Measurements from ENCODE around the gene APLNR. TPM values are rescaled to one million over a fixed set of nuclear protein-coding genes. Genes with fewer than 3 reads are reported as not detected.

Gene APLNR
- total RNA-seq, 2 donors from 2014 or later = not detected

DNA sequence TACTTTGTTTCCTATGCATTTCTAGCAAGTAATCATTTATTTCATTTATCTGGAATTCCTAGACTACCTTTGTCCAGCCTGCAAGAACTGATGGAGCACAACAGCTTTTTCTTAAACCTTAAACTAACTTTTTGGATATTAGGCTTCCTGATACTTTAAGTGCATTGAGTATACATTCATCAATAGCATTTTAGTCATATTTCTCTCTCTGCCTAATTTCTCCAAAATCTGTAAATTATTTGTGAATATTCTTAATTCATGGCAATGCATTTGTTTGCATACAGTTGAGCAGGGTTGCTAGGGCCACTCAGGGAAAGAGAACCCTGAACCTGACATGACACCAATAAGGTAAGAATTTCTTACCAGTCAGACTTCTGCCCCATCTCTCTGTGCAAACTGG is 29.1 kb upstream of the APLNR start:
- H3K9me3 ChIP-seq (ENCODE audit: control insufficient read depth, low read length, poor library complexity, severe bottlenecking) = no peaks in the 10 kb centered on the region
- ATAC-seq (no peak), DNase-seq (no peak)
- Mint-ChIP-seq H3K27ac (no peak overlapping the region), H3K36me3 (ENCODE audit: low read depth) (no peaks in the 10 kb centered on the region), H3K27me3 (peaks cover 30% of the 10 kb centered on the region), H3K4me3 (no peak overlapping the region), H3K4me1 (peaks cover 6% of the 10 kb centered on the region)

DNA sequence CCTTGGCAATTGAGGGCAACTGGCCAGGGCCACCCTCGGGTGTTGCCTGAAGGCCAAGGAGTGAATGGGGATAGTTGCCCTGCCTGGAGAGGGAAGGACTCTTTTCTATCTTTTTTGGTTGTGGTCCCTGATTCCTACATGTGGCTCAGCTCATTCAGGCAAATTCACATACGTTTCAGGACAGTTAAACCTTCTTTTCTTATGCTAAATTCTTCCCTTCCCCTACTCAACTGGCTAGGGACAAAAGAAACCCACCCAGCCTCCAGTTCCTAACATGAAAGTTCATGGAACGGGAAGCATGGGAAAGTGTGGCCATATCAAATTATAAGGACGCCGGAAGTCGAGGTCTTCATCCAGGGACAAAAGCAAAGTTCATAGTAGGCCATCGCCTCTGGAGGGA is 26.3 kb upstream of the APLNR start:
- ATAC-seq (no peak), DNase-seq (no peak)
- peaks cover 6% of the 10 kb centered on the region for H3K4me1 Mint-ChIP-seq
- no peaks in the 10 kb centered on the region for H3K9me3 ChIP-seq (ENCODE audit: control insufficient read depth, low read length, poor library complexity, severe bottlenecking)
- no peak overlapping the region for H3K4me3 Mint-ChIP-seq
- no peak overlapping the region for H3K27ac Mint-ChIP-seq
- H3K27me3 Mint-ChIP-seq = peaks cover 22% of the 10 kb centered on the region
- H3K36me3 Mint-ChIP-seq (ENCODE audit: low read depth) = no peaks in the 10 kb centered on the region

- peaks cover 22% of the 10 kb centered on the region for H3K27me3 Mint-ChIP-seq
- ATAC-seq (no peak), DNase-seq (no peak)
- no peaks in the 10 kb centered on the region for H3K36me3 Mint-ChIP-seq (ENCODE audit: low read depth)
- no peak overlapping the region for H3K27ac Mint-ChIP-seq
- no peak overlapping the region for H3K4me3 Mint-ChIP-seq
- H3K4me1 Mint-ChIP-seq = peaks cover 6% of the 10 kb centered on the region
- peaks cover 4% of the 10 kb centered on the region for H3K9me3 ChIP-seq (ENCODE audit: control insufficient read depth, low read length, poor library complexity, severe bottlenecking)
These were observed 25.1 kb upstream of the APLNR start for GRCh38 chr11:57262157-57262556.

- no peak overlapping the region for H3K27ac Mint-ChIP-seq
- DNase-seq (no peak), ATAC-seq (no peak)
- peaks cover 4% of the 10 kb centered on the region for H3K9me3 ChIP-seq (ENCODE audit: control insufficient read depth, low read length, poor library complexity, severe bottlenecking)
- H3K36me3 Mint-ChIP-seq (ENCODE audit: low read depth) = peaks cover under 1% of the 10 kb centered on the region
- peaks cover 6% of the 10 kb centered on the region for H3K4me1 Mint-ChIP-seq
- no peak overlapping the region for H3K4me3 Mint-ChIP-seq
- H3K27me3 Mint-ChIP-seq = peaks cover 22% of the 10 kb centered on the region
These were observed 24.1 kb upstream of the APLNR start for GRCh38 chr11:57260937-57261783.

DNA sequence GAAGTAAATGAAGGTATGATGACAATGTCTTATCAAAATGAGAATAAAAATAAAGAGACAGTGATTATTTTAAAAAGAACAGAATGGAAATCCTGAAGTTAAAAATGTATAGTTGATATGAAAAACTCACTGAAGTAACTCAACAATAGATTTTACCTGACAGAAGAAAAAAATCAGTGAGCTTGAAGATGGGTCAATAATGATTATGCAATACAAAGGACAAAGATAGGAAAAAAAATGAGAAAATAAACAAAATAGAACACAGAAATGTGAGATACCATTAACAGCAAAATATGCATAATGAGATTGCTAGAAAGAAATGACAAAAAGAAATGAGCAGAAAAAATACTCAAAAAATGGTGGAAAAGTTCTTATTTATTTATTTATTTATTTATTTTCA is 19.1 kb upstream of the APLNR start:
- H3K27ac Mint-ChIP-seq = no peak overlapping the region
- H3K27me3 Mint-ChIP-seq = peaks cover 49% of the 10 kb centered on the region
- ATAC-seq (no peak), DNase-seq (no peak)
- no peaks in the 10 kb centered on the region for H3K4me1 Mint-ChIP-seq
- H3K4me3 Mint-ChIP-seq = no peak overlapping the region
- H3K36me3 Mint-ChIP-seq (ENCODE audit: low read depth) = peaks cover 2% of the 10 kb centered on the region
- H3K9me3 ChIP-seq (ENCODE audit: control insufficient read depth, low read length, poor library complexity, severe bottlenecking) = peaks cover 4% of the 10 kb centered on the region

DNA sequence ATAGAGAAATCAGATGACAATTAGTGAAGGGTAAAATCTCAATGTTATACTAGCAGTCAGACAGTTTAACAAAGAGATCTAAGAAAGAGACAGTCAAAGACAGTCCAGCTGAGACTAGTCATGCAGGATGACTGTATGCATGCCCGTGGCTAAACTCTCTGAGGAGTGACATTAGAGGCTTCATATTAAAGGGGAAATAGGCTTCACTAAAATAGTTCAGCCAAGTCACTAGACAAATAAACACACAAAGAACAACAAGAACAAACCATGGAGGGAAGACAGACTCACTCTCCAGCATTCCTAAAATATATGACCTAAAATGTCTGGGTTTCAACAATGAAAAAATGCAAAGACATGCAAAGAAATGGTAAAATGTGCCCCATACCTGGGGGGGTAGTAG is 18.6 kb upstream of the APLNR start:
- H3K27ac Mint-ChIP-seq = no peak overlapping the region
- peaks cover 54% of the 10 kb centered on the region for H3K27me3 Mint-ChIP-seq
- peaks cover 2% of the 10 kb centered on the region for H3K36me3 Mint-ChIP-seq (ENCODE audit: low read depth)
- DNase-seq (no peak), ATAC-seq (no peak)
- H3K4me1 Mint-ChIP-seq = no peaks in the 10 kb centered on the region
- peaks cover 4% of the 10 kb centered on the region for H3K9me3 ChIP-seq (ENCODE audit: control insufficient read depth, low read length, poor library complexity, severe bottlenecking)
- H3K4me3 Mint-ChIP-seq = no peak overlapping the region

GRCh38 chr11:57254631-57255030 is 17.6 kb upstream of the APLNR start:
- Mint-ChIP-seq H3K27ac (no peak overlapping the region), H3K4me3 (no peak overlapping the region), H3K36me3 (ENCODE audit: low read depth) (peaks cover 2% of the 10 kb centered on the region), H3K27me3 (peaks cover 56% of the 10 kb centered on the region), H3K4me1 (no peaks in the 10 kb centered on the region)
- DNase-seq (no peak), ATAC-seq (no peak)
- H3K9me3 ChIP-seq (ENCODE audit: control insufficient read depth, low read length, poor library complexity, severe bottlenecking) = peaks cover 4% of the 10 kb centered on the region

- Mint-ChIP-seq H3K27me3 (peaks cover 62% of the 10 kb centered on the region), H3K4me1 (no peaks in the 10 kb centered on the region), H3K36me3 (ENCODE audit: low read depth) (peaks cover 2% of the 10 kb centered on the region), H3K4me3 (no peak overlapping the region), H3K27ac (no peak overlapping the region)
- ATAC-seq (no peak), DNase-seq (no peak)
- no peaks in the 10 kb centered on the region for H3K9me3 ChIP-seq (ENCODE audit: control insufficient read depth, low read length, poor library complexity, severe bottlenecking)
These were observed 14.5 kb upstream of the APLNR start for GRCh38 chr11:57251491-57252104.

- Mint-ChIP-seq H3K27me3 (peaks cover 62% of the 10 kb centered on the region), H3K4me1 (no peaks in the 10 kb centered on the region), H3K4me3 (no peak overlapping the region), H3K27ac (no peak overlapping the region), H3K36me3 (ENCODE audit: low read depth) (peaks cover under 1% of the 10 kb centered on the region)
- no peaks in the 10 kb centered on the region for H3K9me3 ChIP-seq (ENCODE audit: control insufficient read depth, low read length, poor library complexity, severe bottlenecking)
- DNase-seq (no peak), ATAC-seq (no peak)
These were observed 14.0 kb upstream of the APLNR start for GRCh38 chr11:57251037-57251436.

DNA sequence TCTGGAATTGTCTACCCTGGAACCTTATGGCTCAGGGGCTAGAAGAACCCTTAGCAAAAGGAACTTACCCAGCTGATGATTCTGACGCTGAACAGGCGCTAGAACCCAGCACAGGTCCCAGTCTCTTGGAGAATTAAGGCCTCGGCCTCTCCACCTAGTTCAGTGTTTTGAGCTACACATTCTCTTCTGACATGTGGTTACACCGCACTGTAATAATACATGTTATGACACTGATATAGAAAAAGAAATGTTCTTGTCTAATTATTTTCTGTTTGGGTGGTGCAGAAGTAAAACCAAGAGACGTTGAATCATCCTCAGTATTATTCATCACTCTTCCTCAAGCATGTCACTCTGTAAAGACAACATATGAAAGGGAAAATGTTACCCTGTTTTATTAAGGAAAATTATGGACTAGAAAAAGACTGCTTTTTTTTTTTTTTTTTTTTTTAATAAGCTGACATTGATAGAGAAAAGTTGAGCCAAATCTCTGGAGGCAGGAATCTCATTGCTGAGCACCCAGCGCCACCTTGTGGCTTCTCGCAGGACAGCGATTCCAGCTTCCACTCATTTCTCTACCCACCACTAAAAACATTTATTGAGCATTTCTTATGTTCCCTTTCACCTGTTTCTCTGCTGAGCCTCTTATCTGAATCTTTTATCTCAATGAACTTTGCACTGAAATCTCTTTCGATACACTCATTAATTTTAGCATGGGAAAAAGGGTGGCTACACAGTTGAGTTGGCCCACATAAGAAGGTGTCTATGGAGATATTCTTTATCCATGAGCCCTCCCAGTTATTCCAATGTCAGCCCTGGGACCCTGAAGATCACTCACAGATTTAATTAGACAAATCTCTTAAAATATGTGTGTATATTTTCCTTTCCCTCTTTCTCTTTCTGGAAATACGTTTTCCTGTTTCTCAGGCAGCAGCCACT is 12.6 kb upstream of the APLNR start:
- H3K4me1 Mint-ChIP-seq = peaks cover 6% of the 10 kb centered on the region
- H3K9me3 ChIP-seq (ENCODE audit: control insufficient read depth, low read length, poor library complexity, severe bottlenecking) = no peaks in the 10 kb centered on the region
- DNase-seq (peak in 1 of 3 donors; percentile 16), ATAC-seq (no peak)
- H3K27ac Mint-ChIP-seq = no peak overlapping the region
- H3K36me3 Mint-ChIP-seq (ENCODE audit: low read depth) = no peaks in the 10 kb centered on the region
- H3K4me3 Mint-ChIP-seq = no peak overlapping the region
- peaks cover 48% of the 10 kb centered on the region for H3K27me3 Mint-ChIP-seq

DNA sequence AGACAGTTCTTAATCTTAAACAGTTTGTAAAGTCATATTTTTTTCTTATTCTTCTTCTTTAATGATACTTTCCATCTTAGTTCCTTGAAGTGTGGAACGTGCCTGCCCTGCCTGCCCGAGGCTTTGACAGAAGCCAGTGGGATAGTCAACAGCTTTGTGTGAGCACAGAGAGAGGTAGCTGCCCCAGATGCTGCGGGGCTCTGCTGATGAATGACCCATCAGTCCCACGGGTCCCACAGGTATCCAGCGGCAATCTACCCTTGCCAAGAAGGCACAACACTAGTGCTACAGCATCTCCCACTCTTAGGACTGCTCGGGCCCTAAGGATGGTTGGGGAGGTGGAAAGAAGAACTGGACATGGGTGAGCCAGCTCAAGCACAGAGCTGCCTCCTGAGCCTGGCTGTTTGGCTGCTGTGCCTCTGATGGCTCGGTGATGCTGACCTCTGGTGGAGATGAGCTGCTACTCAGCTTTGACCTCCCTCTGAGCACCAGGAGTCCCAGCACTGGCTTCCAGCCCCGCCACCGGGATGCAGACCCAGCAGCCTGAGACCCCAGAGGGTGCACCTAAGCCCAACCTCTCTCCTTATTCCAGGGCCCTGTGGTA is 11.8 kb upstream of the APLNR start:
- Mint-ChIP-seq H3K27me3 (peaks cover 41% of the 10 kb centered on the region), H3K4me3 (no peak overlapping the region), H3K36me3 (ENCODE audit: low read depth) (no peaks in the 10 kb centered on the region), H3K27ac (no peak overlapping the region), H3K4me1 (peaks cover 9% of the 10 kb centered on the region)
- ATAC-seq (peak; percentile 42), DNase-seq (no peak)
- H3K9me3 ChIP-seq (ENCODE audit: control insufficient read depth, low read length, poor library complexity, severe bottlenecking) = no peaks in the 10 kb centered on the region

DNA sequence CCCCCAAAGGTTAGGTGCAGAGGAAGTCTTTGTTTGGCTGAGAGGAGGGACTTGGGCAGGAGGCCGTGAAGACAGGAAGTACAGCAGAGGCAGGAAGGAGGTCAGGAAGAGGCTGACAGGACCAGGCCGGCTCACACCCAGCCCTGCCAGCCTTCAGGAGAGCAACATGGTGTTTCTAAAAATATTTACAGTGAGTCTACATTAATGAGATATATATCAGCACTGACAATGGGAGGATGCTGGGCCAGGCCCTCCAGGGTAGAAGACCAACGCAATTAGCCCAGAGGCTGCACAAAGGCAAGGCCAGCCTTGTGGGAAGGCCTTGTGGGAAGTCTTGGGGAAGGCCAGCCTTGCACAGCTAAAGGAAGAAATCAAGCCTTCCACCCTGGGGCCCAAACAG is 7.9 kb upstream of the APLNR start:
- H3K4me1 Mint-ChIP-seq = peaks cover 9% of the 10 kb centered on the region
- H3K4me3 Mint-ChIP-seq = no peak overlapping the region
- H3K36me3 Mint-ChIP-seq (ENCODE audit: low read depth) = no peaks in the 10 kb centered on the region
- H3K9me3 ChIP-seq (ENCODE audit: control insufficient read depth, low read length, poor library complexity, severe bottlenecking) = no peaks in the 10 kb centered on the region
- no peak for ATAC-seq
- peaks cover 36% of the 10 kb centered on the region for H3K27me3 Mint-ChIP-seq
- DNase-seq = no peak
- peak overlapping the region; percentile 59 for H3K27ac Mint-ChIP-seq

All from T-helper 17 cell (primary cell).